Suprapubic skin (tissue), 4 donors: ENCODE data around the gene PRKRA. TPM values are rescaled to one million over a fixed set of nuclear protein-coding genes. Genes with fewer than 3 reads are reported as not detected.

Experiments
- DNase-seq, 2 donors: peaks; one replicate each; pipeline ENCODE4 v3.0.0-alpha.2; 2019; ENCODE audit warnings: low spot score in 2 of 2
- H3K27ac ChIP-seq: fragments of 200-600 bp; sonication (generic); one replicate; pipeline ENCODE4 v1.5.1; 2019
- H3K27me3 ChIP-seq: fragments of 200-600 bp; sonication (generic); one replicate; pipeline ENCODE4 v1.5.1; 2019
- H3K36me3 ChIP-seq: fragments of 200-600 bp; sonication (generic); one replicate; pipeline ENCODE4 v1.5.1; 2019
- H3K4me1 ChIP-seq: fragments of 200-600 bp; sonication (generic); one replicate; pipeline ENCODE4 v1.5.1; 2019
- H3K4me3 ChIP-seq: fragments of 200-600 bp; sonication (generic); one replicate; pipeline ENCODE4 v1.5.1; 2019; ENCODE audit warnings: mild to moderate bottlenecking
- H3K9me3 ChIP-seq: fragments of 200-600 bp; sonication (generic); one replicate; pipeline ENCODE4 v1.5.1; 2019
- EP300 ChIP-seq: sonication (generic); formaldehyde crosslinking; IDR thresholded peaks from one replicate; pipeline ENCODE4 v1.6.1; 2017; ENCODE audit warnings: antibody characterized with exemption
- POLR2A ChIP-seq, 2 donors: fragments of 450-650 bp; IDR thresholded peaks; one replicate each; pipeline ENCODE4 v1.6.1; 2017; ENCODE audit warnings: antibody characterized with exemption in 2 of 2, mild to moderate bottlenecking in 2 of 2, moderate library complexity in 2 of 2
- POLR2AphosphoS5 ChIP-seq, 3 donors: sonication (generic); formaldehyde crosslinking; IDR thresholded peaks; one replicate each; pipeline ENCODE4 v1.6.1; 2017; ENCODE audit warnings: antibody characterized with exemption in 3 of 3
- WGBS: methylation state at CpG from one replicate; pipeline ENCODE4 v1.1.5; 2018; 5-methylcytosine and 5-hydroxymethylcytosine counted together
- total RNA-seq, 4 donors: library from RNA; depleted of rRNA; stranded (reverse); fragments of >200 nt; gene quantifications; one replicate each; pipeline ENCODE4 v1.1.0, GENCODE V29; 2016
- TF ChIP-seq, protein P1 (sequence below), 2 donors: fragments of 200-600 bp in 1 of 2; fragments of 450-650 bp in 1 of 2; sonication (generic) in 1 of 2; IDR thresholded peaks; one replicate each; pipeline ENCODE4 v1.5.1; 2016 to 2019; ENCODE audit warnings: antibody characterized with exemption in 2 of 2, mild to moderate bottlenecking in 1 of 2, moderate library complexity in 1 of 2

The PRKRA gene
- total RNA-seq, 4 donors from 2014 or later = 48.7 to 83.2 (median 56.8) TPM

DNA sequence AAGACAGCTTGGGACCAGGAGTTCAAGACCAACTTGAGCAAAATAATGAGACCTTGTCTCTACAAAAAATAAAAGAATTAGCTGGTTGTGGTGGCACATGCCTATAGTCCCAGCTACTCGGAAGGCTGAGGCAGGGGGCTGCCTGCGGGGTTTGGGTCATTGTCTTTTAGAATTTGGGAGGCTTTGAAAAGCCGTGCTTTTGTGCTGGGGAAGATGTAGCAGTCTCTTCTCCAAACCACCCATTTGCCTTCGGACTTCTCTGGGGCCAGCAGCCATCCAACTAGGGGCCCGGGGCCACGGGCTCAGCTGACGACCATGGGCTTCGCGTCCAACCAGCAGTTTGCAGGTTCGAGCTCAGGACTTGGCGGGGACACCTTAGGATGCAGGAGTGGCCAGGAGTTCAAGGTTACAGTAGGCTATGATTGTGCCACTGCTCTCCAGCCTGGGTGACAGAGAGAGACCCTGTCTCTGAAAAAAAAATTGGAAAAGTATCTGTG is 6.5 kb upstream of the PRKRA start:
- WGBS = 95% methylated on average over 11 of the region's 11 CpGs
- DNase-seq = no peak
- no peaks in the 10 kb centered on the region for H3K9me3 ChIP-seq
- peaks cover under 1% of the 10 kb centered on the region for H3K4me1 ChIP-seq
- TF ChIP-seq, protein P1, sequence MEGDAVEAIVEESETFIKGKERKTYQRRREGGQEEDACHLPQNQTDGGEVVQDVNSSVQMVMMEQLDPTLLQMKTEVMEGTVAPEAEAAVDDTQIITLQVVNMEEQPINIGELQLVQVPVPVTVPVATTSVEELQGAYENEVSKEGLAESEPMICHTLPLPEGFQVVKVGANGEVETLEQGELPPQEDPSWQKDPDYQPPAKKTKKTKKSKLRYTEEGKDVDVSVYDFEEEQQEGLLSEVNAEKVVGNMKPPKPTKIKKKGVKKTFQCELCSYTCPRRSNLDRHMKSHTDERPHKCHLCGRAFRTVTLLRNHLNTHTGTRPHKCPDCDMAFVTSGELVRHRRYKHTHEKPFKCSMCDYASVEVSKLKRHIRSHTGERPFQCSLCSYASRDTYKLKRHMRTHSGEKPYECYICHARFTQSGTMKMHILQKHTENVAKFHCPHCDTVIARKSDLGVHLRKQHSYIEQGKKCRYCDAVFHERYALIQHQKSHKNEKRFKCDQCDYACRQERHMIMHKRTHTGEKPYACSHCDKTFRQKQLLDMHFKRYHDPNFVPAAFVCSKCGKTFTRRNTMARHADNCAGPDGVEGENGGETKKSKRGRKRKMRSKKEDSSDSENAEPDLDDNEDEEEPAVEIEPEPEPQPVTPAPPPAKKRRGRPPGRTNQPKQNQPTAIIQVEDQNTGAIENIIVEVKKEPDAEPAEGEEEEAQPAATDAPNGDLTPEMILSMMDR (IDR thresholded peaks at IDR 0.05) = no peak
- TF ChIP-seq EP300 (no peak), POLR2AphosphoS5 (IDR thresholded peaks at IDR 0.05) (no peak), POLR2A (IDR thresholded peaks at IDR 0.05) (no peak)
- H3K4me3 ChIP-seq = no peak overlapping the region
- no peaks in the 10 kb centered on the region for H3K27me3 ChIP-seq
- H3K27ac ChIP-seq = no peak overlapping the region
- no peaks in the 10 kb centered on the region for H3K36me3 ChIP-seq

DNA sequence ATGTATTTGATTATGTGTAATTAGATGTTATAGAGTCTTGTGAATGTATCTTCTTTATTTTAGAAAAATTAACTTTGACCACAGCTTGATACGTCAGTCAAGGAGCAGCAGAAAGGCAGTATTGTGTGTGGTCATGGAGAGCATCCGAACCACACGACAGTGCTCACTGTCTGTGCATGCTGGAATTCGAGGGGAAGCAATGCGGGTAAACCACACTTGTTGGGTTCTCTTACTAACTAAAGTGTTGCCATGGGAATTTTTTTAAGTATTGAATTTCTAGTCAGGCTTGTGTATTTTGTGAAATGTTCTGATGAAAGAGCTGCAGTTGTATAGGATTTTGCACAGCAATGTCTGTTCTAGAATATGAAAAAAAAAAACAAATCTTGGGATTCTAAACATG is 5.0 kb upstream of the PRKRA start:
- TF ChIP-seq, protein P1 (IDR thresholded peaks at IDR 0.05) = no peak
- TF ChIP-seq POLR2AphosphoS5 (IDR thresholded peaks at IDR 0.05) = no peak
- no peak for TF ChIP-seq EP300
- TF ChIP-seq POLR2A (IDR thresholded peaks at IDR 0.05) = no peak
- H3K4me1 ChIP-seq = peaks cover 8% of the 10 kb centered on the region
- H3K27me3 ChIP-seq = no peaks in the 10 kb centered on the region
- H3K27ac ChIP-seq = no peak overlapping the region
- DNase-seq = no peak
- no peak overlapping the region for H3K4me3 ChIP-seq
- no peaks in the 10 kb centered on the region for H3K9me3 ChIP-seq
- WGBS = 89% methylated on average over 5 of the region's 5 CpGs
- no peaks in the 10 kb centered on the region for H3K36me3 ChIP-seq

DNA sequence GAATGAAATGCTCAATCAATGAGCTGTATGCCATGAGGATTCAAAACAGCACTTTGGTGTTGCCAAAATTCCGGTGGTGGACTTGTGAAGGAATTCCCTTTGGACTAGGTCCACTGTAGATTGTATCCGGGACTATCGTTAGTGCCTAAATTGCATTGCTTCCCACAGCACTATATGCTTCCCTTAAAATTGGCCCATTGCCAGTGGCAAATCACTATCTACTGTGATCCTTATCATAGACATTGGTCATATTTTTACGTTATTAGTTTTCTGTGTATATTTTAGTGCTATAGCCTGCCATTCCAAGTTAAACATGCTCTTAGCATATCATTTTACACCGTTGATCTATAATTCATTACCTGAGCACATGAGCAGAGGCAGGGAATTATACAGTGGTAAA is 1.9 kb upstream of the PRKRA start:
- Histone ChIP-seq H3K27me3 (no peaks in the 10 kb centered on the region), H3K4me3 (no peak overlapping the region), H3K36me3 (peaks cover 7% of the 10 kb centered on the region), H3K9me3 (no peaks in the 10 kb centered on the region), H3K27ac (no peak overlapping the region), H3K4me1 (peaks cover 32% of the 10 kb centered on the region)
- WGBS = 65% methylated on average over 5 of the region's 5 CpGs
- no peak for TF ChIP-seq EP300
- TF ChIP-seq POLR2AphosphoS5 (IDR thresholded peaks at IDR 0.05) = no peak
- TF ChIP-seq, protein P1 (IDR thresholded peaks at IDR 0.05) = no peak
- no peak for TF ChIP-seq POLR2A (IDR thresholded peaks at IDR 0.05)
- no peak for DNase-seq

DNA sequence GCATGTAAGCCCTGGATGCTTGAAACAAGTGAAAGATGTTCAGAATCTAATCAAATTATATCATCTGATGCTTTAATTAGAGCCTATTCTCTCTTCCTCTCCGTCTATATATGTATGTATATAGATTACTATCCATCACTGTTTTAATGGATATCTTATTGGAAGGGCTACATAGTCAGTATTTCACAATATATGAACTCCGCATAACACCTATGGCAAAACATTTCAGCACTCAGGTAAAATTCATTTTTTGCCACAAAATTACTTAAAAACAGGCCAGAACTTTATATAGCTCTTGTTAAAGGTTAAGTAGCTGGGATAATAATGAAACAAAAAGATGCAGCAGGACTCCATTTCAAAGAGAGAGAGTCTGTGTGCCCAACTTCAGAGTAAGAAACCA is 1.4 kb upstream of the PRKRA start:
- WGBS = 91% methylated on average over 2 of the region's 2 CpGs
- Histone ChIP-seq H3K27me3 (no peaks in the 10 kb centered on the region), H3K9me3 (no peaks in the 10 kb centered on the region), H3K36me3 (peaks cover 8% of the 10 kb centered on the region), H3K27ac (peak overlapping the region; percentile 100), H3K4me1 (peaks cover 32% of the 10 kb centered on the region), H3K4me3 (peak overlapping the region; percentile 99)
- DNase-seq = no peak
- TF ChIP-seq POLR2AphosphoS5 (IDR thresholded peaks at IDR 0.05) = no peak
- TF ChIP-seq, protein P1 (IDR thresholded peaks at IDR 0.05) = no peak
- TF ChIP-seq EP300 = no peak
- TF ChIP-seq POLR2A (IDR thresholded peaks at IDR 0.05) = no peak

DNA sequence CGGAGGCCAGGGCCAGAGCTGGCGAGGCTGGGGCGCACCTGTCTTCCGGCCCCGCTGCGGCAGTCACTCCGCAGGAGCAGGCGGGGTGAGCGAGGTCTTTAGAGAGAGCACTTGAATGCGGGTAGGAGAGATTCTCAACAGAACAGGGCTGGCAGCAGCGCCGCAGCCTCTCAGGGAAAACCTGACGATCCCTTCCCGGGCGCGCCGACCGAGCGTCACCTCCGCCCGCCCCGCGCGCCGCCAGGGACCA is 526 bp downstream of the PRKRA start:
- DNase-seq = peak in 1 of 2 donors; percentile 86

More for the DNA sequence above, 526 bp downstream of the PRKRA start:
- Histone ChIP-seq H3K4me3 (peak overlapping the region; percentile 99), H3K4me1 (peaks cover 32% of the 10 kb centered on the region), H3K27me3 (no peaks in the 10 kb centered on the region), H3K9me3 (no peaks in the 10 kb centered on the region), H3K36me3 (peaks cover 19% of the 10 kb centered on the region), H3K27ac (peak overlapping the region; percentile 100)
- TF ChIP-seq, protein P1 (IDR thresholded peaks at IDR 0.05) = no peak
- TF ChIP-seq POLR2AphosphoS5 (IDR thresholded peaks at IDR 0.05) (no peak), EP300 (no peak), POLR2A (IDR thresholded peaks at IDR 0.05) (no peak)
- whole genome bisulfite sequencing = 0% methylated on average over 1 of the region's 25 CpGs
